Esophagus squamous epithelium (tissue), 4 donors: ENCODE results near the gene PELO.

Source experiments
- CTCF ChIP-seq, 6 experiments: fragments of 450-650 bp in 4 of 6; fragments of 200-600 bp in 2 of 6; sonication (generic) in 2 of 6; IDR thresholded peaks; one replicate each; pipeline ENCODE4 v1.5.1; 2016 to 2019; ENCODE audit warnings: antibody characterized with exemption in 6 of 6, mild to moderate bottlenecking in 4 of 6, moderate library complexity in 4 of 6
- POLR2A ChIP-seq, 4 donors: fragments of 450-650 bp; IDR thresholded peaks; one replicate each; pipeline ENCODE4 v1.6.1; 2017; ENCODE audit warnings: antibody characterized with exemption in 4 of 4, mild to moderate bottlenecking in 4 of 4, moderate library complexity in 3 of 4

- TF ChIP-seq CTCF (IDR thresholded peaks at IDR 0.05) (no peak), POLR2A (IDR thresholded peaks at IDR 0.05) (no peak)
These were observed 11.2 kb downstream of the PELO start for GRCh38 chr5:52798938-52799337.
